Stimulated activated CD4-positive, alpha-beta T cell treated with anti-CD3 and anti-CD28 coated beads, TNF-alpha, amount 100 ng/mL, for 1 hour (primary cell): Measurements from ENCODE around the gene BLVRA.

ENCODE experiments used
- DNase-seq, 3 donors: peaks; one replicate each; pipeline ENCODE4 v3.0.0-alpha.2; 2020; ENCODE audit warnings: low read depth in 3 of 3, low spot score in 1 of 3

The BLVRA gene

GRCh38 chr7:43749383-43749940 lies 9.0 kb upstream of the BLVRA start:
- DNase-seq, result no peak

- DNase-seq, result no peak
These were observed 8.2 kb upstream of the BLVRA start for GRCh38 chr7:43750016-43750887.

- DNase-seq, result no peak
These were observed 6.1 kb upstream of the BLVRA start for GRCh38 chr7:43752411-43752810.

GRCh38 chr7:43753271-43753810 lies 5.1 kb upstream of the BLVRA start:
- no peak for DNase-seq

GRCh38 chr7:43753843-43754242 lies 4.6 kb upstream of the BLVRA start:
- DNase-seq, result no peak

GRCh38 chr7:43754596-43754995 lies 3.9 kb upstream of the BLVRA start:
- DNase-seq, result no peak

- DNase-seq, result no peak
These were observed 2.0 kb upstream of the BLVRA start for GRCh38 chr7:43756368-43757072.

- no peak for DNase-seq
These were observed 1.3 kb upstream of the BLVRA start for GRCh38 chr7:43757073-43757720.

- peak in 1 of 3 donors; percentile 30 for DNase-seq
These were observed 573 bp downstream of the BLVRA start for GRCh38 chr7:43758822-43759683.

GRCh38 chr7:43760861-43761260 lies 2.4 kb downstream of the BLVRA start:
- DNase-seq, result no peak

- no peak for DNase-seq
These were observed 2.9 kb downstream of the BLVRA start for GRCh38 chr7:43761382-43761781.

GRCh38 chr7:43761938-43762692 lies 3.6 kb downstream of the BLVRA start:
- no peak for DNase-seq

- no peak for DNase-seq
These were observed 4.7 kb downstream of the BLVRA start for GRCh38 chr7:43763183-43763582.

- DNase-seq, result peak in 1 of 3 donors; percentile 24
These were observed 5.7 kb downstream of the BLVRA start for GRCh38 chr7:43764039-43764761.

- no peak for DNase-seq
These were observed 6.5 kb downstream of the BLVRA start for GRCh38 chr7:43764807-43765491.

GRCh38 chr7:43766564-43766963 lies 8.1 kb downstream of the BLVRA start:
- DNase-seq, result no peak

GRCh38 chr7:43767311-43767710 lies 8.8 kb downstream of the BLVRA start:
- DNase-seq, result no peak

- DNase-seq, result no peak
These were observed 9.9 kb downstream of the BLVRA start for GRCh38 chr7:43768201-43768886.
